Bronchial epithelial cell (primary cell): ENCODE measurements around the gene TENM4. TPM values are rescaled to one million over a fixed set of nuclear protein-coding genes. Genes with fewer than 3 reads are reported as not detected.
"Not testable (repeated sequence)": the region's sequence is repeated elsewhere in the genome, so short reads cannot be mapped to it uniquely, and the experiment has no call there.

Experiments
- DNase-seq: peaks from one replicate; pipeline ENCODE4 v3.0.0-alpha.2; 2010; ENCODE audit warnings: low read depth
- FAIRE-seq: peaks from 2 replicates; lab custom pipeline; 2011; peaks lifted over from hg19 to GRCh38; lab: Jason Lieb, UNC
- H3K27me3 ChIP-seq: 2 replicates; pipeline ENCODE4 v1.5.1; 2011; ENCODE audit warnings: low read length; ENCODE audit not compliant: control insufficient read depth, insufficient read depth
- H3K36me3 ChIP-seq: 2 replicates; pipeline ENCODE4 v1.5.1; 2011; ENCODE audit warnings: low read length; ENCODE audit not compliant: control insufficient read depth, insufficient read depth
- H3K4me3 ChIP-seq: 2 replicates; pipeline ENCODE4 v1.5.1; 2011; ENCODE audit warnings: mild to moderate bottlenecking, low read depth, low read length, control low read depth
- total RNA-seq: library from RNA; depleted of rRNA; stranded (reverse); fragments of >200 nt; gene quantifications from 2 replicates; pipeline ENCODE4 v1.2.1, GENCODE V29; 2014
- TF ChIP-seq, protein P1 (sequence below): IDR thresholded peaks from 2 replicates; pipeline ENCODE4 v1.5.1; 2011; ENCODE audit warnings: mild to moderate bottlenecking, moderate library complexity, low read length, control low read depth, inconsistent platforms; ENCODE audit not compliant: insufficient read depth, severe bottlenecking

Gene TENM4
- total RNA-seq, 1 donor from 2014 or later: 6.1 TPM

DNA sequence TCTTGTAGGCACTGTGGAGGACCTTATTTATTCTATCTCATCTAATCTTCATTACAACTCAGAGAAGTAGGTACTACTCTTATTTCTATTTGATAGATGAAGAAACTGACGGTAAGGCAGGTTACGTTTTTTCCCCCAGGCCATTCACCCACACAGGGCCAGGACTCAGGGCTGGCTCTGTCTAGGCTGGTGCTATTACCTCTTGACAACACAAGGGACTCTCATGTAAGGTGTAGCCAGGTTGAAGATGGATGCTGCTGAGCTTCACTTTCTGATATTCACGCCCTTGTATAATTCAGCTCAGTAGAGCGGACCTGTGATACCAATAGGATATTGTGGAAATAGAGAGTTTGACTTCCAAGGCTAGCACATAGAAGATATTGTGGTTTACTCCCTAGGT lies 453.1 kb downstream of the TENM4 start:
- Histone ChIP-seq H3K27me3 (no peaks in the 10 kb centered on the region), H3K36me3 (no peaks in the 10 kb centered on the region), H3K4me3 (no peak overlapping the region)
- DNase-seq (no peak), FAIRE-seq (no peak)
- TF ChIP-seq, protein P1, sequence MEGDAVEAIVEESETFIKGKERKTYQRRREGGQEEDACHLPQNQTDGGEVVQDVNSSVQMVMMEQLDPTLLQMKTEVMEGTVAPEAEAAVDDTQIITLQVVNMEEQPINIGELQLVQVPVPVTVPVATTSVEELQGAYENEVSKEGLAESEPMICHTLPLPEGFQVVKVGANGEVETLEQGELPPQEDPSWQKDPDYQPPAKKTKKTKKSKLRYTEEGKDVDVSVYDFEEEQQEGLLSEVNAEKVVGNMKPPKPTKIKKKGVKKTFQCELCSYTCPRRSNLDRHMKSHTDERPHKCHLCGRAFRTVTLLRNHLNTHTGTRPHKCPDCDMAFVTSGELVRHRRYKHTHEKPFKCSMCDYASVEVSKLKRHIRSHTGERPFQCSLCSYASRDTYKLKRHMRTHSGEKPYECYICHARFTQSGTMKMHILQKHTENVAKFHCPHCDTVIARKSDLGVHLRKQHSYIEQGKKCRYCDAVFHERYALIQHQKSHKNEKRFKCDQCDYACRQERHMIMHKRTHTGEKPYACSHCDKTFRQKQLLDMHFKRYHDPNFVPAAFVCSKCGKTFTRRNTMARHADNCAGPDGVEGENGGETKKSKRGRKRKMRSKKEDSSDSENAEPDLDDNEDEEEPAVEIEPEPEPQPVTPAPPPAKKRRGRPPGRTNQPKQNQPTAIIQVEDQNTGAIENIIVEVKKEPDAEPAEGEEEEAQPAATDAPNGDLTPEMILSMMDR: no peak

DNA sequence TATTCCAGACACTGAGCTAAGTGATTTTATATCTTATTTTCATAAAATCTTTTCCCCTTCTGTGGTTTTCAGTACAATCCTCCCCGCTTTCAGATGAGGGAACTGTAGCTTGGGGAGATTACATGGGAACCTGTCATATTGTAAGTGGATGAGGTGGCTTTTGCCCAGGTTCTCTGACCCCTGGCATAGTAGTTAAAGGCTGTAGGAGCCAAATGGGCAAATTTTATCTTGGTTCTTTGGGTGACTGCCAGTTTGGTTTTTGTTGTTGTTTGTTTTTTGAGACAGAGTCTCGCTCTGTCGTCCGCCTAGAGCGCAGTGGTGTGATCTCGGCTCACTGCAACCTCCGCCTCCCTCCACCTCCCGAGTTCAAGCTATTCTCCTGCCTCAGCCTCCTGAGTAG lies 454.5 kb downstream of the TENM4 start:
- Histone ChIP-seq H3K27me3 (no peaks in the 10 kb centered on the region), H3K4me3 (no peak overlapping the region), H3K36me3 (no peaks in the 10 kb centered on the region)
- DNase-seq (no peak), FAIRE-seq (no peak)
- TF ChIP-seq, protein P1: no peak

DNA sequence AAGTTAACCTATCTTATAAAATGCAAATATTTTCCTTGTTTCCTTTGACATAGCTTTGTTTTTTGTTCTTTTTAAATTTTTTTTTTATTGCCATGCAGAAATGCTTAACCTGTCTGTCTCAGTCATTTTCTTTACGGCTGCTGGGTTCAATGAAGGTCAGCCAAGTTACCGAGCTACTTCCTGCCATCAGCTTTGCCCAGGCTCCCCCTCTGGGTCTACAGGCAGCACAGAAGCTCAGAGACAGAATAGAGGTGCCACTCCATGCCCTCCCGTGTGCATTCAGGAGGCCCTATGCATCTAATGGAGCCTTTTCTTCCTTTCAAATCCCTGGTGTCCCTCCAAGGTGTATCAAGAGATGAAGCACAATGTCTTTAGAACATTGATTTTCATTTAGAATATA lies 455.2 kb downstream of the TENM4 start:
- DNase-seq: no peak
- TF ChIP-seq, protein P1: no peak
- Histone ChIP-seq H3K36me3 (no peaks in the 10 kb centered on the region), H3K4me3 (no peak overlapping the region), H3K27me3 (no peaks in the 10 kb centered on the region)
- FAIRE-seq: no peak

DNA sequence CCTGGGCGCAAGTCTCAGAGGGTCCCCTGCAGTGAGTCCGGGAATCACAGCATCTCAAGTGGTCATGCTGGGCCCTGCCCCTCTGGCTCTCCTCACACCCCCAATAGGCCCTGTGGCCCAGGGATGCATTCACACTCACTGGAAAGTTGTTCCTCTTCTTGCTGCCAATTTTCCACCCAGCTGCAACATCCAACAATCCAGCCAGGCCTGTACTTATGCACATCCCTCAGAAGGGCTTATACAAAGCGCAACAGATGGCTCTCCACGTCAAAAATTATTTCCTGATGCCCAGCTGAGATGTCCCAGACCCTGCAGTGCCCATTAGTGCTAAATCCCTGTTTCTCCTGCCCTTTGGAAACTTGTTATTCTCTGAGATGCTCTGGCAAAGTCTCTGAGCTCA lies 458.4 kb downstream of the TENM4 start:
- FAIRE-seq: peak; percentile 7
- TF ChIP-seq, protein P1: no peak

DNA sequence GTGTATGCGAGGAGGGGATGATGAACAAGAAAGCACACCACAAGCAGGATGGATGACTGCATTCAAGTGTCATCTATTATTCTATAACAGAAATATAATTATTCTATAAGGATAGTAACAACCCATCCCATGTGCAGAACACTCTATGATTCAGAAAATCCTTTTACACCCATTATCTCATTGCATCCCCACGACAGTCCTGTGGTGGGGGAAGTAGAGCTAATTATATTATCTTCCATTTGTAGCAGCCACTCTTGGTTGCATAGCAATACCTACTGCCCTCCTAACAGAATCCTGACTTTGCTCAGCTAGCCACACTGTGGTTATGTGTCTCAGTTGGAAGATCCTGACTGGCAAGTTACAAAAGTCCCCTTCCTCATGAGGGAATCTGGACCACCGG lies 459.7 kb downstream of the TENM4 start:
- no peak for DNase-seq
- no peak for FAIRE-seq
- Histone ChIP-seq H3K36me3 (no peaks in the 10 kb centered on the region), H3K27me3 (peaks cover 2% of the 10 kb centered on the region), H3K4me3 (no peak overlapping the region)
- TF ChIP-seq, protein P1: no peak

More for the DNA sequence above, 458.4 kb downstream of the TENM4 start:
- H3K36me3 ChIP-seq: no peaks in the 10 kb centered on the region
- peaks cover 2% of the 10 kb centered on the region for H3K27me3 ChIP-seq
- no peak for DNase-seq
- H3K4me3 ChIP-seq: no peak overlapping the region

DNA sequence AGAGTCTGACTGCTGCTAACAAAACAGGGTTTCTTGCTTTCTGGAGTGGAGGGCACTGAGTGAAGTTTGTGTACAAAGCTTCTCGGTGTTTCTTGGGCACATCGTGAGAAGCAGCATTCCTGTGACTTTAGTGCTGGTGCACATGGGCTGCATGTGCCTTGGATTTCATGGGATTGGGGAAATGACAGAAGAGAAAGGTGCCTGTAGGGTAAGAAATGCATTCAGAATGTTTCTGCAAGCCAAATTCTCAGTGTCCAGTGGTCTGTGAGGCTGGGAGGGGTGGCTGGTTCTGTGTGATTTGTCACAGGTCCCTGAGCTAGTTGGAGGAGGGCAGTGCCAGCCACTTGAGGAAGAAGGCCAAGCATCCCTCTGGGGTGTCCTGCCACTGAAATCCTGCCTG lies 462.0 kb downstream of the TENM4 start:
- Histone ChIP-seq H3K36me3 (no peaks in the 10 kb centered on the region), H3K27me3 (peaks cover 2% of the 10 kb centered on the region), H3K4me3 (no peak overlapping the region)
- FAIRE-seq (no peak), DNase-seq (no peak)
- TF ChIP-seq, protein P1: no peak

DNA sequence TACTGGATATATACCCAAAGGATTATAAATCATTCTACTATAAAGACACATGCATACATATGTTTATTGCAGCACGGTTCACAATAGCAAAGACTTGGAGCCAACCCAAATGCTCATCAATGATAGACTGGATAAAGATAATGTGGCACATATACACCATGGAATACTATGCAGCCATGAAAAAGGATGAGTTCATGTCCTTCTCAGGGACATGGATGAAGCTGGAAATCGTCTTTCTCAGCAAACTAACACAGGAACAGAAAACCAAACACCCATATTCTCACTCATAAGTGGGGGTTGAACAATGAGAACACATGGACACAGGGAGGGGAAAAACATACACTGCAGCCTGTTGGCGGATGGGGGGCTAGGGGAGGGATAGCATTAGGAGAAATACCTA lies 463.0 kb downstream of the TENM4 start:
- FAIRE-seq, H3K4me3 ChIP-seq, H3K36me3 ChIP-seq, H3K27me3 ChIP-seq, DNase-seq: not testable (repeated sequence)
